Esophagus squamous epithelium (tissue), 5 donors: ENCODE data around the gene WDR91. TPM values are rescaled to one million over a fixed set of nuclear protein-coding genes. Genes with fewer than 3 reads are reported as not detected.

Experiments used
- DNase-seq: peaks from one replicate; lab custom pipeline; 2025; lab: John Stamatoyannopoulos, UW
- H3K27ac ChIP-seq, 4 donors: fragments of 200-600 bp; sonication (generic); one replicate each; pipeline ENCODE4 v1.5.1; 2016 to 2019; ENCODE audit warnings: mild to moderate bottlenecking in 1 of 4
- H3K27me3 ChIP-seq, 4 donors: fragments of 200-600 bp; sonication (generic); 1 replicate in 3 of 4; 2 replicates in 1 of 4; pipeline versions ENCODE4 v1.5.1 to v1.6.0; 2017 to 2021; ENCODE audit warnings: antibody characterized with exemption in 1 of 4
- H3K36me3 ChIP-seq, 3 donors: fragments of 200-600 bp; sonication (generic); one replicate each; pipeline ENCODE4 v1.5.1; 2016 to 2019
- H3K4me1 ChIP-seq, 3 donors: fragments of 200-600 bp; sonication (generic); one replicate each; pipeline ENCODE4 v1.5.1; 2017 to 2019
- H3K4me3 ChIP-seq, 4 donors: fragments of 200-600 bp; sonication (generic); 1 replicate in 3 of 4; 2 replicates in 1 of 4; pipeline ENCODE4 v1.5.1; 2016 to 2019; ENCODE audit warnings: mild to moderate bottlenecking in 2 of 4, moderate library complexity in 1 of 4
- H3K9me3 ChIP-seq, 3 donors: fragments of 200-600 bp; sonication (generic); one replicate each; pipeline ENCODE4 v1.5.1; 2016 to 2019
- CTCF ChIP-seq, 6 experiments: fragments of 450-650 bp in 4 of 6; fragments of 200-600 bp in 2 of 6; sonication (generic) in 2 of 6; IDR thresholded peaks; one replicate each; pipeline ENCODE4 v1.5.1; 2016 to 2019; ENCODE audit warnings: antibody characterized with exemption in 6 of 6, mild to moderate bottlenecking in 4 of 6, moderate library complexity in 4 of 6
- POLR2A ChIP-seq, 4 donors: fragments of 450-650 bp; IDR thresholded peaks; one replicate each; pipeline ENCODE4 v1.6.1; 2017; ENCODE audit warnings: antibody characterized with exemption in 4 of 4, mild to moderate bottlenecking in 4 of 4, moderate library complexity in 3 of 4
- WGBS, 2 donors: methylation state at CpG; one replicate each; pipeline ENCODE4 v1.1.5; 2018; 5-methylcytosine and 5-hydroxymethylcytosine counted together
- intact Hi-C: fragments of 100-400 bp; cut with DNase I; formaldehyde crosslinking; loops from one replicate; pipeline ENCODE4 v1.15.0; 2022
- total RNA-seq, 4 donors: library from RNA; depleted of rRNA; stranded (reverse); fragments of >200 nt; gene quantifications; one replicate each; pipeline ENCODE4 v1.1.0, GENCODE V29; 2016
- donor health status: DM: yes; HTN: yes; CAD: no.

Gene WDR91
- total RNA-seq, 4 donors from 2014 or later = 19.6 to 29.0 (median 24.3) TPM

DNA sequence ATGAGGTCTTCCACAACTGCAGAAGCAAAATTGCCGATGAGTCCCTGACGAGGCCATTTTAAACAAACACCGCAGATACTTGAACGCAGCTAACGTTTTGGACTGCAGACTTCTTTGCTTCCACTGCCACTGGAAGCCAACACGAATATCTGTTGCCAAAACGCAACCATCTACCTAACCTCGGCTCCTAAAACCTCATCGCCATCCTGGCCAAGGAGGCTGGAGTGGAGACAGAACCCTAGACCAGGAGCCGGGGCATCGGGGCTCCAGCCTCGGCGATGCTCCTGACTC lies 493 bp downstream of the WDR91 start:
- Histone ChIP-seq H3K9me3 (no peaks in the 10 kb centered on the region), H3K27me3 (no peaks in the 10 kb centered on the region), H3K36me3 (peaks cover 2 to 21% (median 2%) of the 10 kb centered on the region in 3 donors), H3K4me1 (peaks cover 18 to 82% (median 50%) of the 10 kb centered on the region in 3 donors), H3K27ac (peak overlapping the region; percentile 93 to 97 (median 94)), H3K4me3 (peak overlapping the region; percentile 72 to 94 (median 85))
- intact Hi-C loops = no loop called here
- TF ChIP-seq POLR2A (IDR thresholded peaks at IDR 0.05) (no peak), CTCF (IDR thresholded peaks at IDR 0.05) (no peak)
- DNase-seq = no peak
- 0% methylated on average over 4 to 9 of the region's 13 CpGs for WGBS, 2 donors

DNA sequence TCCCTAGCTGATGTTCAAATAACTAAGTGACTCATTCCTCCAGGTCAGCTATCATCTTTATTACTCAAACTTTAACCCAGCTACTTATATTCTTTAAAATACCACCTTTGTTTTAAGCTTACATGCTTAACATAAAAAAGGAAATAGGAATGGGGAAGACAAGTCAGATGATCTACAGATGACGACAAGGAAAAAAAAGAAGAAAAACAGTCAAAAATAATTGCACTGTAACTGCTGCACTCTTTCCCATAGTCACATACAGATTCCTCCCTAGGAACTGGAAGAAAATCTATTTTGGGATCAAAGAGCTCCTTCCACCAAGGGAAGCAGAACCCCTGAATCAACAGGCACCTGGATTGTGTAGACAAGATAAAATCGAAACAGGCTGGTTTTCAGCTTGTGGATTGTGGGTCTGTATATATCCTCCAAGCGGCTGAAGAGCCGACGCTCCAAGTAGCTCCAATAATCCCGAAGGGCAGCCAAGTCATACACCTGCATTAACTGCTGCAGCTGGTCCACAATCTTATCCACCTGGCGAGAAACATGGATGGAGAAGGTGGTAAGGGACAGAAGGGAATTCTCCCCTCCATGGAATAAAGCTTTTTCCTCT lies 2.0 kb downstream of the WDR91 start:
- TF ChIP-seq CTCF (IDR thresholded peaks at IDR 0.05) (no peak), POLR2A (IDR thresholded peaks at IDR 0.05) (no peak)
- Histone ChIP-seq H3K36me3 (peaks cover 7 to 33% (median 9%) of the 10 kb centered on the region in 3 donors), H3K4me3 (peak overlapping the region in 3 of 4 donors; percentile 72 to 94 (median 90)), H3K27ac (peak overlapping the region; percentile 63 to 97 (median 94)), H3K4me1 (peaks cover 21 to 91% (median 57%) of the 10 kb centered on the region in 3 donors), H3K9me3 (no peaks in the 10 kb centered on the region), H3K27me3 (no peaks in the 10 kb centered on the region)
- intact Hi-C loops = no loop called here
- no peak for DNase-seq
- WGBS, 2 donors = 50 to 65% methylated on average over 7 of the region's 7 CpGs

DNA sequence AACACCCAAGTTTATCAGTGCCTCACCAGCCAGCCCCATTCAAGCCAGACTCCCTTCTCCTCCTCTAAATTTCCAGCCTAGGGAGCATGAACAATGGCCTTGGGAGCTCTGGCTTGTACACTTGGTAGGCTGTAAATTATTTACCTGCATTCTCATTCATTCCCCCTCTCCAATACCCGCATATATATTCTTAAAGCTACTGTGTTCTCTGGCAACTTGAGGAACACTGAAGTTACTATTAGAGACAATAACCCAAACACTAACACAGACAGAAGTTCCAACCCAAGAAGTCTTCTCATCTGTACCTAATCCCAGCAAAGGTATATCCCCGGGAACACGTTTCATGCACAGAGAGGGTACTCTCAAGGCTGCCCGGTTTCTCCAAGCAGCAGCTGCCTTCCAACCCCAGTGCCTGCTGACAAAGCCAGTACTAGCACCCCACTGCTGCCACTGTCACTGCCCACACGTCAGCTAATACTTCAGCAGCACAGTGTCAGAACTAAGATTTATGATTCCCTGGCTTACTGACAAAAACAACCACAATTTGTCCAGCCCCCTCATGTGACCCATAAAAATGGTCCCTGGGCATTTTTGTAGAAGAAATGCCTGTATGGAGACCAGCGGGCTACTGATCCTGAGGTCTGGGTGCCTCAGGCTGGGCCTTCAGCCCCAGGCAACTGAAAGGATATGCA lies 3.1 kb downstream of the WDR91 start:
- no peak for DNase-seq
- Histone ChIP-seq H3K9me3 (no peaks in the 10 kb centered on the region), H3K4me3 (peak overlapping the region in 1 of 4 donors; percentile 45), H3K36me3 (peaks cover 7 to 44% (median 11%) of the 10 kb centered on the region in 3 donors), H3K4me1 (peaks cover 23 to 91% (median 60%) of the 10 kb centered on the region in 3 donors), H3K27me3 (no peaks in the 10 kb centered on the region), H3K27ac (peak overlapping the region; percentile 7 to 97 (median 78))
- intact Hi-C loops = no loop called here
- 38 to 72% methylated on average over 5 to 6 of the region's 6 CpGs for WGBS, 2 donors
- TF ChIP-seq POLR2A (IDR thresholded peaks at IDR 0.05) = no peak
- TF ChIP-seq CTCF (IDR thresholded peaks at IDR 0.05) = no peak

- no peak for DNase-seq
- H3K27ac ChIP-seq = peak overlapping the region in 3 of 4 donors; percentile 7 to 97 (median 93)
- TF ChIP-seq POLR2A (IDR thresholded peaks at IDR 0.05) = no peak
- TF ChIP-seq CTCF (IDR thresholded peaks at IDR 0.05) = no peak
- H3K27me3 ChIP-seq = no peaks in the 10 kb centered on the region
- peaks cover 23 to 90% (median 60%) of the 10 kb centered on the region in 3 donors for H3K4me1 ChIP-seq
- WGBS, 2 donors = 59 to 62% methylated on average over 7 to 8 of the region's 8 CpGs
- intact Hi-C loops = no loop called here
- H3K36me3 ChIP-seq = peaks cover 7 to 51% (median 14%) of the 10 kb centered on the region in 3 donors
- H3K9me3 ChIP-seq = no peaks in the 10 kb centered on the region
- H3K4me3 ChIP-seq = peak overlapping the region in 1 of 4 donors; percentile 45
Observed at GRCh38 chr7:135207406-135208101, 3.8 kb downstream of the WDR91 start.
